ENCODE data around the gene IER5L. TPM values are rescaled to one million over a fixed set of nuclear protein-coding genes. Genes with fewer than 3 reads are reported as not detected.

The IER5L gene
- total RNA-seq, 1 experiment from 2014 or later: 4.6 TPM

DNA sequence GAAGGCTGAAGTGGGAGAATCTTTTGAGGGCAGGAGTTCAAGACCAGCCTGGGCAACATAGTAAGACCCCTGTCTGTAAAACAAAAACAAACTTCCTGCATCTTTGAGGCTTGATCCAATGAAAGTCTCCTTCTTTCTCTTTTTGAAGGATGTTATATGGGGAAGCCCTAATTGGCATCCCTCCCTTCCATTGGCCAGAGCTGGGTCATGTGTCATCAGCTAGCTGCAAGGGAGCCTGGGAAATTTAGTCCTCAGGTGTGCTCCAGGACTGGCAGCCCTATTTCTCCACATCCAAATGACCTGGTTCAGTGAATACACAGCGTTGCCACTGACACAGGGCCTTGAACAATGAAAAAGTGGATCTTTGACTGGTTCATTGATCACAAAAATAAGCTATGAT, 9.0 kb upstream of the IER5L start:
- Mint-ChIP-seq H3K4me1 (peaks cover 10% of the 10 kb centered on the region), H3K27ac (no peak overlapping the region), H3K9me3 (peaks cover 6% of the 10 kb centered on the region; the same call in 1 of the 2 replicates), H3K4me3 (no peak overlapping the region), H3K36me3 (no peaks in the 10 kb centered on the region), H3K27me3 (ENCODE audit: low read depth) (peaks cover 91% of the 10 kb centered on the region)
- ATAC-seq (no peak), DNase-seq (ENCODE audit: low spot score) (no peak)
- TF ChIP-seq NR1H2 (CRISPR knock-in tag; IDR thresholded peaks at IDR 0.05): no peak
- TF ChIP-seq SMAD4 (CRISPR knock-in tag; IDR thresholded peaks at IDR 0.05): no peak
- TF ChIP-seq ATF2 (CRISPR knock-in tag; IDR thresholded peaks at IDR 0.05; ENCODE audit: borderline replicate concordance, low read depth): no peak
- no peak for TF ChIP-seq ZNF232 (CRISPR knock-in tag; IDR thresholded peaks at IDR 0.05)
- CTCF ChIA-PET: interaction anchor here (0.6 to 1.0 kb wide), 5 partner anchors 9 to 44 kb away, joined by 3 to 5 read pairs (median 3); partner anchors contain the start of gene IER5L
- POLR2A ChIA-PET: no interaction called here

GRCh38 chr9:129185991-129186390, 7.9 kb upstream of the IER5L start:
- Mint-ChIP-seq H3K4me3 (no peak overlapping the region), H3K27me3 (ENCODE audit: low read depth) (peaks cover 92% of the 10 kb centered on the region), H3K36me3 (no peaks in the 10 kb centered on the region), H3K4me1 (peaks cover 10% of the 10 kb centered on the region), H3K9me3 (peaks cover 6% of the 10 kb centered on the region; the same call in 1 of the 2 replicates), H3K27ac (no peak overlapping the region)
- POLR2A ChIA-PET: no interaction called here
- CTCF ChIA-PET: no interaction called here
- TF ChIP-seq ZNF671 (CRISPR knock-in tag; IDR thresholded peaks at IDR 0.05) (no peak), ARID4B (CRISPR knock-in tag; IDR thresholded peaks at IDR 0.05; ENCODE audit: borderline replicate concordance) (no peak), SMAD4 (CRISPR knock-in tag; IDR thresholded peaks at IDR 0.05) (no peak), NFATC4 (CRISPR knock-in tag; IDR thresholded peaks at IDR 0.05) (no peak), TEAD4 (CRISPR knock-in tag; IDR thresholded peaks at IDR 0.05) (no peak), CREM (CRISPR knock-in tag; IDR thresholded peaks at IDR 0.05) (no peak), ZNF121 (CRISPR knock-in tag; IDR thresholded peaks at IDR 0.05) (no peak), E2F5 (CRISPR knock-in tag; IDR thresholded peaks at IDR 0.05) (no peak), FOXP4 (CRISPR knock-in tag; IDR thresholded peaks at IDR 0.05) (no peak), SP1 (CRISPR knock-in tag; conservative IDR thresholded peaks at IDR 0.05) (no peak), JAZF1 (CRISPR knock-in tag; IDR thresholded peaks at IDR 0.05) (no peak)
- TF ChIP-seq, protein P1, sequence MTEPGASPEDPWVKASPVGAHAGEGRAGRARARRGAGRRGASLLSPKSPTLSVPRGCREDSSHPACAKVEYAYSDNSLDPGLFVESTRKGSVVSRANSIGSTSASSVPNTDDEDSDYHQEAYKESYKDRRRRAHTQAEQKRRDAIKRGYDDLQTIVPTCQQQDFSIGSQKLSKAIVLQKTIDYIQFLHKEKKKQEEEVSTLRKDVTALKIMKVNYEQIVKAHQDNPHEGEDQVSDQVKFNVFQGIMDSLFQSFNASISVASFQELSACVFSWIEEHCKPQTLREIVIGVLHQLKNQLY (CRISPR knock-in tag; IDR thresholded peaks at IDR 0.05): no peak
- TF ChIP-seq, protein P2, sequence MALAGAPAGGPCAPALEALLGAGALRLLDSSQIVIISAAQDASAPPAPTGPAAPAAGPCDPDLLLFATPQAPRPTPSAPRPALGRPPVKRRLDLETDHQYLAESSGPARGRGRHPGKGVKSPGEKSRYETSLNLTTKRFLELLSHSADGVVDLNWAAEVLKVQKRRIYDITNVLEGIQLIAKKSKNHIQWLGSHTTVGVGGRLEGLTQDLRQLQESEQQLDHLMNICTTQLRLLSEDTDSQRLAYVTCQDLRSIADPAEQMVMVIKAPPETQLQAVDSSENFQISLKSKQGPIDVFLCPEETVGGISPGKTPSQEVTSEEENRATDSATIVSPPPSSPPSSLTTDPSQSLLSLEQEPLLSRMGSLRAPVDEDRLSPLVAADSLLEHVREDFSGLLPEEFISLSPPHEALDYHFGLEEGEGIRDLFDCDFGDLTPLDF (CRISPR knock-in tag; IDR thresholded peaks at IDR 0.05): no peak
- TF ChIP-seq, protein P3, sequence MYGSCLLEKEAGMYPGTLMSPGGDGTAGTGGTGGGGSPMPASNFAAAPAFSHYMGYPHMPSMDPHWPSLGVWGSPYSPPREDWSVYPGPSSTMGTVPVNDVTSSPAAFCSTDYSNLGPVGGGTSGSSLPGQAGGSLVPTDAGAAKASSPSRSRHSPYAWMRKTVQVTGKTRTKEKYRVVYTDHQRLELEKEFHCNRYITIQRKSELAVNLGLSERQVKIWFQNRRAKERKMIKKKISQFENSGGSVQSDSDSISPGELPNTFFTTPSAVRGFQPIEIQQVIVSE (CRISPR knock-in tag; IDR thresholded peaks at IDR 0.05; ENCODE audit: borderline replicate concordance): no peak
- ATAC-seq (no peak), DNase-seq (ENCODE audit: low spot score) (no peak)
